ENCODE data around the gene CASZ1. TPM values are rescaled to one million over a fixed set of nuclear protein-coding genes. Genes with fewer than 3 reads are reported as not detected.
A peak's percentile ranks its signal among the peaks of the same experiment; 100 is the strongest.

Gene CASZ1
- total RNA-seq, 1 experiment from 2014 or later: 11.7 TPM

GRCh38 chr1:10693152-10693496 is 103.3 kb downstream of the CASZ1 start:
- no peak for ATAC-seq
- Mint-ChIP-seq H3K27ac (no peak overlapping the region), H3K36me3 (no peaks in the 10 kb centered on the region), H3K27me3 (ENCODE audit: low read depth) (peaks cover 29% of the 10 kb centered on the region), H3K4me1 (peaks cover 17% of the 10 kb centered on the region), H3K4me3 (peak overlapping the region; percentile 72), H3K9me3 (no peaks in the 10 kb centered on the region)
- ChIA-PET POLR2A (no interaction called here), CTCF (interaction anchor here (1.2 kb wide), 1 partner anchor 144 kb away, joined by 3 read pairs; no protein-coding TSS in a partner anchor)
- no peak for TF ChIP-seq EMX1 (CRISPR knock-in tag; IDR thresholded peaks at IDR 0.05)
- TF ChIP-seq, protein P1, sequence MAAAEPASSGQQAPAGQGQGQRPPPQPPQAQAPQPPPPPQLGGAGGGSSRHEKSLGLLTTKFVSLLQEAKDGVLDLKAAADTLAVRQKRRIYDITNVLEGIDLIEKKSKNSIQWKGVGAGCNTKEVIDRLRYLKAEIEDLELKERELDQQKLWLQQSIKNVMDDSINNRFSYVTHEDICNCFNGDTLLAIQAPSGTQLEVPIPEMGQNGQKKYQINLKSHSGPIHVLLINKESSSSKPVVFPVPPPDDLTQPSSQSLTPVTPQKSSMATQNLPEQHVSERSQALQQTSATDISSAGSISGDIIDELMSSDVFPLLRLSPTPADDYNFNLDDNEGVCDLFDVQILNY (CRISPR knock-in tag; IDR thresholded peaks at IDR 0.05): no peak
- TF ChIP-seq CREM (CRISPR knock-in tag; IDR thresholded peaks at IDR 0.05): no peak
- TF ChIP-seq TEAD1 (CRISPR knock-in tag; IDR thresholded peaks at IDR 0.05): no peak
- TF ChIP-seq MAX (CRISPR knock-in tag; IDR thresholded peaks at IDR 0.05): no peak
- no peak for TF ChIP-seq ETV6 (CRISPR knock-in tag; IDR thresholded peaks at IDR 0.05)
- no peak for TF ChIP-seq ZNF219 (CRISPR knock-in tag; IDR thresholded peaks at IDR 0.05; ENCODE audit: borderline replicate concordance)
- no peak for TF ChIP-seq FOXJ3 (CRISPR knock-in tag; IDR thresholded peaks at IDR 0.05; ENCODE audit: borderline replicate concordance)
- TF ChIP-seq FOXP1 (CRISPR knock-in tag; IDR thresholded peaks at IDR 0.05; ENCODE audit: borderline replicate concordance): no peak
- no peak for TF ChIP-seq SOX15 (CRISPR knock-in tag; IDR thresholded peaks at IDR 0.05)
- no peak for TF ChIP-seq NFATC4 (CRISPR knock-in tag; IDR thresholded peaks at IDR 0.05)
- DNase-seq (ENCODE audit: low spot score): no peak

GRCh38 chr1:10692401-10693021 is 103.9 kb downstream of the CASZ1 start:
- TF ChIP-seq ZNF425 (CRISPR knock-in tag; conservative IDR thresholded peaks at IDR 0.05) (no peak), ATF6 (CRISPR knock-in tag; IDR thresholded peaks at IDR 0.05) (no peak), RELA (CRISPR knock-in tag; IDR thresholded peaks at IDR 0.05; ENCODE audit: borderline replicate concordance) (no peak), IRF2 (CRISPR knock-in tag; IDR thresholded peaks at IDR 0.05; ENCODE audit: borderline replicate concordance, low read depth) (no peak), ZNF281 (CRISPR knock-in tag; IDR thresholded peaks at IDR 0.05) (no peak), EMX1 (CRISPR knock-in tag; IDR thresholded peaks at IDR 0.05) (no peak)
- Mint-ChIP-seq H3K9me3 (no peaks in the 10 kb centered on the region), H3K4me1 (peaks cover 14% of the 10 kb centered on the region), H3K27ac (no peak overlapping the region), H3K4me3 (peak overlapping the region; percentile 72), H3K36me3 (no peaks in the 10 kb centered on the region), H3K27me3 (ENCODE audit: low read depth) (peaks cover 29% of the 10 kb centered on the region)
- CTCF ChIA-PET: interaction anchor here (1.2 kb wide), 1 partner anchor 144 kb away, joined by 3 read pairs; no protein-coding TSS in a partner anchor
- POLR2A ChIA-PET: no interaction called here
- DNase-seq (ENCODE audit: low spot score) (no peak), ATAC-seq (no peak)

All from WTC11 (cell line).